CD4-positive, alpha-beta T cell (primary cell): ENCODE results near the gene RERE. TPM values are rescaled to one million over a fixed set of nuclear protein-coding genes. Genes with fewer than 3 reads are reported as not detected.

ENCODE experiments used
- ATAC-seq: fragments of 200-7000 bp; cut with Tn5 transposase; one replicate; pipeline ENCODE4 v1.10.0; 2022; ENCODE audit warnings: mild to moderate bottlenecking; ENCODE audit not compliant: poor library complexity
- CTCF ChIA-PET: fragments of 350-600 bp; sonication (Branson Sonifier 250); formaldehyde crosslinking; loops from one replicate; lab custom pipeline; 2021; ENCODE audit warnings: antibody characterized with exemption, inconsistent platforms; lab: Charles Lee
- POLR2A ChIA-PET: fragments of 350-600 bp; sonication (Branson Sonifier 250); formaldehyde crosslinking; loops from one replicate; lab custom pipeline; 2021; ENCODE audit warnings: antibody characterized with exemption, inconsistent platforms; lab: Charles Lee
- DNase-seq, 14 experiments: peaks; one replicate each; pipeline ENCODE4 v3.0.0-alpha.2; 2013 to 2020; ENCODE audit warnings: mixed read lengths in 2 of 14
- H3K27ac ChIP-seq, 2 donors: one replicate each; pipeline versions ENCODE4 v1.5.1 to v1.7.0; 2013; ENCODE audit warnings: low read length in 2 of 2, low read depth in 1 of 2, mild to moderate bottlenecking in 1 of 2
- H3K27me3 ChIP-seq, 2 experiments: 1 replicate in 1 of 2; 2 replicates in 1 of 2; pipeline versions ENCODE4 v1.6.1 to v1.7.0; 2013; ENCODE audit warnings: low read length in 2 of 2, control low read depth in 1 of 2, mild to moderate bottlenecking in 1 of 2, moderate library complexity in 1 of 2; ENCODE audit not compliant: insufficient read depth in 2 of 2, control insufficient read depth in 1 of 2
- H3K36me3 ChIP-seq: one replicate; pipeline ENCODE4 v1.6.1; 2013; ENCODE audit warnings: low read length, control low read depth; ENCODE audit not compliant: insufficient read depth
- H3K4me1 ChIP-seq: one replicate; pipeline ENCODE4 v1.6.1; 2013; ENCODE audit warnings: low read length, control low read depth; ENCODE audit not compliant: insufficient read depth
- H3K4me3 ChIP-seq: one replicate; pipeline ENCODE4 v1.5.1; 2013; ENCODE audit warnings: mild to moderate bottlenecking, low read length, moderate library complexity
- H3K9me3 ChIP-seq, 2 experiments: 1 replicate in 1 of 2; 2 replicates in 1 of 2; pipeline versions ENCODE4 v1.6.1 to v1.7.0; 2013; ENCODE audit warnings: low read length in 2 of 2, mild to moderate bottlenecking in 2 of 2, control low read depth in 1 of 2, moderate library complexity in 1 of 2; ENCODE audit not compliant: control insufficient read depth in 1 of 2, insufficient read depth in 1 of 2
- H3K27ac Mint-ChIP-seq: one replicate; pipeline ENCODE4 v1.8.0; 2020; ENCODE audit warnings: mixed read lengths
- H3K27me3 Mint-ChIP-seq: one replicate; pipeline ENCODE4 v1.8.0; 2021; ENCODE audit warnings: mixed read lengths
- H3K36me3 Mint-ChIP-seq: one replicate; pipeline ENCODE4 v1.8.0; 2021; ENCODE audit warnings: low read depth, mixed read lengths
- H3K4me1 Mint-ChIP-seq: one replicate; pipeline ENCODE4 v1.8.0; 2021; ENCODE audit warnings: low read depth, mixed read lengths
- H3K4me3 Mint-ChIP-seq: one replicate; pipeline ENCODE4 v1.8.0; 2020; ENCODE audit warnings: mild to moderate bottlenecking, mixed read lengths
- H3K9me3 Mint-ChIP-seq: one replicate; pipeline ENCODE4 v1.8.0; 2020; ENCODE audit warnings: mixed read lengths
- CTCF ChIP-seq: fragments of 200-600 bp; IDR thresholded peaks from one replicate; pipeline ENCODE4 v1.8.0; 2022; ENCODE audit warnings: antibody characterized with exemption, mild to moderate bottlenecking
- intact Hi-C, 2 experiments: fragments of 100-400 bp; cut with DNase I in 1 of 2; cut with micrococcal nuclease in 1 of 2; formaldehyde crosslinking; loops; one replicate each; pipeline versions ENCODE4 v1.15.1 to v1.9.0; 2023 to 2025; cut with DNase I, micrococcal nuclease
- total RNA-seq, 174 experiments: library from RNA in 2 of 174; stranded (reverse) in 2 of 174; gene quantifications; one replicate each; pipeline ENCODE4 v1.2.3 and lab custom pipeline; 2021 to 2026

RERE gene
- total RNA-seq, 2 experiments from 2014 or later: 78.4 to 84.0 TPM

DNA sequence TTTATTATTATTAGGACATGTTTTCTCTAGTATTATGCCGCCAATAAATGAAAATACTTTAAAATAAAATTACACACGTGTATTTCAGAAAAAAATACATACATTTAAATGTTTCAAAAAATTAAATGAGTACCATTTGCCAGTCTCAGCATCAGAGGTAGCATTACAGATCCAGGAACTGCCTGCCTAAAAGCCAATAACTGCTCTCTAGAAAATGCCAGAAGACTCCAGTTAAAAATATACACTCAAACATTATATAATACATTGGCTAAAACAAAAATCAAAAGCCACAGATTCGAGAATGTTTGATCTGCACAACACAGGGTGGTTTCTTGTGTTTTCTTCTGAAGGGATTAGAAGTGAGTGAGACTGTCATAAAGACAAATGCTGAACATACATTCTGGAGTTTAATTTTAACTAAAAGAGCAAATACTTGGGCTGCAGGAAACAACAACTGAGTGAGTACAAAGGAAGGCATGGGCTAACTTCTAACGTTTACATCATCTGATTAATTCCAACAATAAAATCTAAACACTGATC lies 105.5 kb downstream of the RERE start:
- H3K27ac Mint-ChIP-seq: peak overlapping the region; percentile 7
- CTCF ChIA-PET: interaction anchor here (1.1 kb wide), 1 partner anchor 31 kb away, joined by 3 read pairs; no protein-coding TSS in a partner anchor
- DNase-seq (no peak), ATAC-seq (peak; percentile 29)
- intact Hi-C loops: no loop called here
- no peak overlapping the region for H3K4me3 Mint-ChIP-seq
- no peak for TF ChIP-seq CTCF
- POLR2A ChIA-PET: interaction anchor here (1.0 to 1.1 kb wide), 2 partner anchors 8 to 186 kb away, joined by 3 to 6 read pairs; no protein-coding TSS in a partner anchor
- Histone ChIP-seq H3K27ac (no peak overlapping the region), H3K4me1 (peaks cover 3% of the 10 kb centered on the region), H3K36me3 (no peaks in the 10 kb centered on the region), H3K4me3 (no peak overlapping the region), H3K9me3 (no peaks in the 10 kb centered on the region), H3K27me3 (no peaks in the 10 kb centered on the region)
- H3K27me3 Mint-ChIP-seq: peaks cover 12% of the 10 kb centered on the region
- no peaks in the 10 kb centered on the region for H3K9me3 Mint-ChIP-seq
- no peaks in the 10 kb centered on the region for H3K36me3 Mint-ChIP-seq
- H3K4me1 Mint-ChIP-seq: peaks cover 18% of the 10 kb centered on the region

- Mint-ChIP-seq H3K4me3 (no peak overlapping the region), H3K27ac (no peak overlapping the region), H3K36me3 (no peaks in the 10 kb centered on the region), H3K9me3 (no peaks in the 10 kb centered on the region), H3K27me3 (peaks cover 20% of the 10 kb centered on the region), H3K4me1 (peaks cover 18% of the 10 kb centered on the region)
- H3K27ac ChIP-seq: no peak overlapping the region
- TF ChIP-seq CTCF: no peak
- H3K4me1 ChIP-seq: peaks cover 3% of the 10 kb centered on the region
- no peaks in the 10 kb centered on the region for H3K36me3 ChIP-seq
- no peaks in the 10 kb centered on the region for H3K27me3 ChIP-seq
- DNase-seq: no peak
- ATAC-seq: no peak
- intact Hi-C loops: no loop called here
- H3K9me3 ChIP-seq: no peaks in the 10 kb centered on the region
- ChIA-PET POLR2A (no interaction called here), CTCF (no interaction called here)
- H3K4me3 ChIP-seq: no peak overlapping the region
Observed at GRCh38 chr1:8711151-8711550, 106.3 kb downstream of the RERE start.

DNA sequence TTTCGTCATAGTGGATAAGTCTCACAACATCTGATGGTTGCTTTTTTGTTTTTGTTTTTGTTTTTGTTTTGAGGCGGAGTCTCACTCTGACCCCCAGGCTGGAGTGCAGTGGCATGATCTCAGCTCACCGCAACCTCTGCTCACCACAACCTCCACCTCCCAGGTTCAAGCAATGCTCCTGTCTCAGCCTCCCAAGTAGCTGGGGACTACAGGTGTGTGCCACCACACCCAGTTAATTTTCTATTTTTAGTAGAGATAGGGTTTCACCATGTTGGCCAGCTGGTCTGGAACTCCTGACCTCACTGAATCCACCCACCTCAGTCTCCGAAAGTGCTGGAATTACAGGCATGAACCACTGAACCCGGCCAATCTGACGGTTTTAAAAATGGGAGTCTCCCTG lies 109.2 kb downstream of the RERE start:
- no peaks in the 10 kb centered on the region for H3K9me3 ChIP-seq
- no peak for ATAC-seq
- Mint-ChIP-seq H3K27ac (no peak overlapping the region), H3K4me3 (no peak overlapping the region), H3K4me1 (peaks cover 19% of the 10 kb centered on the region), H3K9me3 (no peaks in the 10 kb centered on the region), H3K27me3 (peaks cover 45% of the 10 kb centered on the region), H3K36me3 (no peaks in the 10 kb centered on the region)
- CTCF ChIA-PET: no interaction called here
- H3K36me3 ChIP-seq: no peaks in the 10 kb centered on the region
- intact Hi-C loops: no loop called here
- H3K4me3 ChIP-seq: no peak overlapping the region
- DNase-seq: no peak
- POLR2A ChIA-PET: no interaction called here
- no peak for TF ChIP-seq CTCF
- peaks cover 7% of the 10 kb centered on the region for H3K4me1 ChIP-seq
- no peak overlapping the region for H3K27ac ChIP-seq
- peaks cover 15 to 21% of the 10 kb centered on the region in 2 experiments for H3K27me3 ChIP-seq
